ENCODE results near the gene CADM3. TPM values are rescaled to one million over a fixed set of nuclear protein-coding genes. Genes with fewer than 3 reads are reported as not detected.

Gene CADM3
- total and polyA plus RNA-seq, 2 of the 8 experiments (the other 6 are each of a cell fraction or from before 2014, with no cell fraction given) = 8.3 to 8.5 TPM

DNA sequence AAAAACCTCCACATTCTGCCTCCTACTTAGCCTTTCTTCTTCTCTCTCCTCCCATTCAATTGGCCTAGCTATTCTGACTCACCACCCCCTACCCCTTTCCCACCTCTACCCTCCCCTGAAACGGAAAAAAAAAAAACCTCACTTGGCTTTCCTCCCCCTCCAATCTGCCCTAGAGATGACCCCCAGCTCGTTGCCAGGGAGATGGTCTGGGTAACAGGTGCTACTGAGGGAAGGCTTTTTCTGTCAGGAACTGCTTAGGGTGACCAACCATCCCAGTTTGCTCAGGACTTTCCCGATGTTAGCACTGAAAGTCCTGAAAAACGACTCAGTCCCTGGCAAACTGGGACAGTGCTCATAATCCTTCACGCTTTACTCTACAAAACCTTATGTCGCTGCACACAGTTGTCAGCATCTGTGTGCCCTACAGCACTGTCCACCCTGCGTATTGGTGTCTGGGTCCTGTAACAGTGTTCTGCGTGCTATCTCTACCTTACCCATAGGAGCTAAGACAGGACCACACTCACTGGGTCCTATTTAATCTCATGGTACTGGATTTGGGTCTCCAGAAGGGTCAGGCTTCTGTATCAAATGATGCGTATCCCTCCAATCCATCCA, 7.7 kb upstream of the CADM3 start:
- no peak overlapping the region; a peak in 1 of 7 replicates for H3K9ac ChIP-seq (replicated peaks in 1 of 4; ENCODE audit: extremely low read depth in 1 of 4, low read depth in 3 of 4, low read length in 3 of 4)
- no peak overlapping the region for H3K56ac ChIP-seq (replicated peaks; ENCODE audit: insufficient read length, low read depth, low read length)
- no peak overlapping the region for H2AFZ ChIP-seq (ENCODE audit: low read length)
- H3K14ac ChIP-seq (ENCODE audit: insufficient read length) = no peak overlapping the region
- H3K23ac ChIP-seq (ENCODE audit: insufficient read length) = no peak overlapping the region
- POLR2A ChIA-PET (ENCODE audit: partially characterized antibody) = no interaction called here
- no peak overlapping the region for H2BK120ac ChIP-seq (replicated peaks; ENCODE audit: low read depth, low read length)
- H4K8ac ChIP-seq (ENCODE audit: extremely low read depth, insufficient read depth, low read length) = no peak overlapping the region
- no peak overlapping the region for H2BK15ac ChIP-seq (ENCODE audit: low read length)
- no peaks in the 10 kb centered on the region for H3K36me3 ChIP-seq (ENCODE audit: control insufficient read depth in 2 of 4, insufficient read depth in 4 of 4, low read length in 3 of 4)
- no peak overlapping the region for H3K18ac ChIP-seq (ENCODE audit: extremely low read depth, low read length)
- no peaks in the 10 kb centered on the region for H3K27me3 ChIP-seq (replicated peaks in 1 of 4; ENCODE audit: control insufficient read depth in 3 of 4, extremely low read depth in 1 of 4, insufficient read depth in 3 of 4, low read length in 3 of 4)
- peaks cover 0 to 4% (median 1%) of the 10 kb centered on the region in 4 experiments; a peak in 3 of 7 replicates for H3K4me1 ChIP-seq (replicated peaks in 1 of 4; ENCODE audit: control insufficient read depth in 3 of 4, insufficient read depth in 4 of 4, low read length in 3 of 4)
- no peak overlapping the region for H2BK5ac ChIP-seq (ENCODE audit: low read depth, low read length)
- H3K79me2 ChIP-seq (ENCODE audit: control insufficient read depth in 1 of 2, insufficient read depth in 2 of 2, low read length in 2 of 2) = no peaks in the 10 kb centered on the region
- WGBS, 2 experiments (ENCODE audit: extremely low coverage in 1 of 2, insufficient coverage in 1 of 2, insufficient read length in 1 of 2, insufficient replicate concordance in 2 of 2, low coverage in 1 of 2, low lambda C conversion rate in 2 of 2, missing lambda C conversion rate in 1 of 2) = 69% methylated on average over 9 of the region's 9 CpGs; no CpG with 5 or more reads in 1 of the 2 experiments
- H3K23me2 ChIP-seq (ENCODE audit: low read depth, low read length) = no peaks in the 10 kb centered on the region
- H3K27ac ChIP-seq (ENCODE audit: low read depth, low read length) = no peak overlapping the region
- H3K9me3 ChIP-seq (ENCODE audit: insufficient read depth in 2 of 2, low read depth in 1 of 2, low read length in 1 of 2) = no peaks in the 10 kb centered on the region
- no peak for TF ChIP-seq BCL11A (IDR thresholded peaks at IDR 0.05; ENCODE audit: low read depth in 2 of 2, low read length in 2 of 2)
- TF ChIP-seq RXRA (IDR thresholded peaks at IDR 0.05; ENCODE audit: insufficient read depth, low read depth, low read length) = peak; percentile 75; the same call in 1 of the 2 replicates
- no peak overlapping the region for H3K4ac ChIP-seq (replicated peaks; ENCODE audit: insufficient read length, low read depth, low read length)
- DNase-seq (ENCODE audit: low read depth in 1 of 2, low spot score in 2 of 2) (no peak), FAIRE-seq (no peak)
- no peak overlapping the region for H3K4me3 ChIP-seq (ENCODE audit: extremely low read depth in 1 of 4, insufficient read depth in 2 of 4, low read depth in 3 of 4, low read length in 4 of 4)
- CTCF ChIA-PET (ENCODE audit: partially characterized antibody) = interaction anchor here (0.6 to 12.4 kb wide), 8 partner anchors 15 to 96 kb away, joined by 3 to 367 read pairs (median 4); partner anchors contain the start of gene ACKR1
- H4K20me1 ChIP-seq (replicated peaks in 1 of 2; ENCODE audit: control insufficient read depth in 1 of 2, insufficient read depth in 2 of 2, low read length in 2 of 2) = no peaks in the 10 kb centered on the region
- no peak overlapping the region for H4K5ac ChIP-seq (ENCODE audit: insufficient read length, low read depth, low read length)
- H3K4me2 ChIP-seq (ENCODE audit: insufficient read depth in 1 of 2, low read depth in 2 of 2, low read length in 2 of 2) = no peak overlapping the region
- no peak overlapping the region for H2AK5ac ChIP-seq (ENCODE audit: low read depth, low read length)
- H2BK20ac ChIP-seq (ENCODE audit: low read length) = no peak overlapping the region
- no peak overlapping the region for H4K91ac ChIP-seq (replicated peaks; ENCODE audit: insufficient read length, low read length)
- no peak overlapping the region for H2BK12ac ChIP-seq (ENCODE audit: low read depth, low read length)
- no peaks in the 10 kb centered on the region for H3K79me1 ChIP-seq (ENCODE audit: low read depth, low read length)

Data from H1 (cell line).